HCT116 (cell line): ENCODE data around the gene SLC52A3.

ENCODE experiments used
- ATF3 ChIP-seq: IDR thresholded peaks from 2 replicates; pipeline ENCODE4 v1.6.1; 2012
- CTCF ChIP-seq, 3 experiments: fragments of 200-600 bp in 1 of 3; sonication (generic) in 1 of 3; IDR thresholded peaks in 2 of 3; conservative IDR thresholded peaks in 1 of 3; 2 replicates each; pipeline ENCODE4 v1.5.1; 2012 to 2017; ENCODE audit warnings: low read depth in 2 of 3, low read length in 2 of 3, antibody characterized with exemption in 1 of 3, borderline replicate concordance in 1 of 3, control low read depth in 1 of 3, mild to moderate bottlenecking in 1 of 3, mixed read lengths in 1 of 3, mixed run types in 1 of 3, moderate library complexity in 1 of 3; ENCODE audit not compliant: insufficient read depth in 1 of 3
- EZH2 ChIP-seq: fragments of 200-600 bp; sonication (generic); IDR thresholded peaks from 2 replicates; pipeline ENCODE4 v1.6.1; 2017; ENCODE audit warnings: antibody characterized with exemption, mixed run types
- JUND ChIP-seq: IDR thresholded peaks from 2 replicates; pipeline ENCODE4 v1.6.1; 2012
- MAX ChIP-seq: IDR thresholded peaks from 2 replicates; pipeline ENCODE4 v1.6.1; 2012
- POLR2A ChIP-seq: IDR thresholded peaks from 2 replicates; pipeline ENCODE4 v1.7.0; 2011; ENCODE audit warnings: borderline replicate concordance; ENCODE audit not compliant: insufficient read depth, insufficient read length; ENCODE audit errors: extremely low read depth
- SIN3A ChIP-seq: IDR thresholded peaks from 2 replicates; pipeline ENCODE4 v1.6.1; 2012; ENCODE audit warnings: low read depth
- ZBTB33 ChIP-seq: IDR thresholded peaks from 2 replicates; pipeline ENCODE4 v1.6.1; 2011; ENCODE audit warnings: mild to moderate bottlenecking, low read length, moderate library complexity; ENCODE audit not compliant: insufficient replicate concordance; ENCODE audit errors: extremely low read depth

- TF ChIP-seq MAX, result no peak
- no peak for TF ChIP-seq CTCF (IDR thresholded peaks at IDR 0.05 in 2 of 3, conservative IDR thresholded peaks at IDR 0.05 in 1 of 3; ENCODE audit: borderline replicate concordance in 1 of 3, insufficient read depth in 1 of 3, low read depth in 2 of 3, low read length in 2 of 3)
- TF ChIP-seq POLR2A, result no peak
- no peak for TF ChIP-seq EZH2
- TF ChIP-seq ATF3, result no peak
- TF ChIP-seq JUND, result no peak
- no peak for TF ChIP-seq SIN3A
- no peak for TF ChIP-seq ZBTB33
Observed at GRCh38 chr20:750801-751200, 17.5 kb downstream of the SLC52A3 start.
